Activated B cell treated with CpG ODN at 0.5 μM for 24 hours (primary cell): ENCODE measurements around the gene EVL. TPM values are rescaled to one million over a fixed set of nuclear protein-coding genes. Genes with fewer than 3 reads are reported as not detected.

Source experiments
- ATAC-seq: fragments of 200-7000 bp; cut with Tn5 transposase; one replicate; pipeline ENCODE4 v1.10.0; 2021; ENCODE audit warnings: low read depth, mild to moderate bottlenecking, moderate library complexity
- CTCF ChIA-PET: fragments of 350-600 bp; sonication (Branson Sonifier 250); formaldehyde crosslinking; loops from one replicate; lab custom pipeline; 2021; ENCODE audit warnings: antibody characterized with exemption; lab: Charles Lee
- POLR2A ChIA-PET: fragments of 350-600 bp; sonication (Branson Sonifier 250); formaldehyde crosslinking; loops from one replicate; lab custom pipeline; 2021; ENCODE audit warnings: antibody characterized with exemption; lab: Charles Lee
- DNase-seq: peaks from one replicate; pipeline ENCODE4 v3.0.0; 2022
- H3K27ac Mint-ChIP-seq: one replicate; pipeline ENCODE4 v1.8.0; 2020; ENCODE audit warnings: mixed read lengths
- H3K27me3 Mint-ChIP-seq: one replicate; pipeline ENCODE4 v1.8.0; 2021; ENCODE audit warnings: mixed read lengths
- H3K36me3 Mint-ChIP-seq: one replicate; pipeline ENCODE4 v1.8.0; 2021; ENCODE audit warnings: low read depth, mixed read lengths
- H3K4me1 Mint-ChIP-seq: one replicate; pipeline ENCODE4 v1.8.0; 2021; ENCODE audit warnings: mixed read lengths
- H3K4me3 Mint-ChIP-seq: one replicate; pipeline ENCODE4 v1.8.0; 2020; ENCODE audit warnings: mild to moderate bottlenecking, mixed read lengths
- H3K9me3 Mint-ChIP-seq: one replicate; pipeline ENCODE4 v1.8.0; 2020; ENCODE audit warnings: mixed read lengths
- CTCF ChIP-seq: fragments of 200-600 bp; IDR thresholded peaks from one replicate; pipeline ENCODE4 v1.8.0; 2022; ENCODE audit warnings: antibody characterized with exemption, mild to moderate bottlenecking
- intact Hi-C: fragments of 100-400 bp; cut with micrococcal nuclease; formaldehyde crosslinking; loops from one replicate; pipeline ENCODE4 v1.15.1; 2024
- total RNA-seq: library from RNA; stranded (reverse); gene quantifications from 2 replicates; pipeline ENCODE4 v1.2.3, GENCODE V29; 2022

EVL gene
- total RNA-seq, 1 donor from 2014 or later = 272 TPM

GRCh38 chr14:100132161-100132902 is 67.1 kb downstream of the EVL start:
- H3K4me1 Mint-ChIP-seq = no peaks in the 10 kb centered on the region
- no peaks in the 10 kb centered on the region for H3K9me3 Mint-ChIP-seq
- ChIA-PET CTCF (no interaction called here), POLR2A (no interaction called here)
- no peak overlapping the region for H3K4me3 Mint-ChIP-seq
- TF ChIP-seq CTCF = no peak
- ATAC-seq = no peak
- DNase-seq = no peak
- no peaks in the 10 kb centered on the region for H3K27me3 Mint-ChIP-seq
- no peak overlapping the region for H3K27ac Mint-ChIP-seq
- peaks cover 92% of the 10 kb centered on the region for H3K36me3 Mint-ChIP-seq
- intact Hi-C loops = no loop called here

DNA sequence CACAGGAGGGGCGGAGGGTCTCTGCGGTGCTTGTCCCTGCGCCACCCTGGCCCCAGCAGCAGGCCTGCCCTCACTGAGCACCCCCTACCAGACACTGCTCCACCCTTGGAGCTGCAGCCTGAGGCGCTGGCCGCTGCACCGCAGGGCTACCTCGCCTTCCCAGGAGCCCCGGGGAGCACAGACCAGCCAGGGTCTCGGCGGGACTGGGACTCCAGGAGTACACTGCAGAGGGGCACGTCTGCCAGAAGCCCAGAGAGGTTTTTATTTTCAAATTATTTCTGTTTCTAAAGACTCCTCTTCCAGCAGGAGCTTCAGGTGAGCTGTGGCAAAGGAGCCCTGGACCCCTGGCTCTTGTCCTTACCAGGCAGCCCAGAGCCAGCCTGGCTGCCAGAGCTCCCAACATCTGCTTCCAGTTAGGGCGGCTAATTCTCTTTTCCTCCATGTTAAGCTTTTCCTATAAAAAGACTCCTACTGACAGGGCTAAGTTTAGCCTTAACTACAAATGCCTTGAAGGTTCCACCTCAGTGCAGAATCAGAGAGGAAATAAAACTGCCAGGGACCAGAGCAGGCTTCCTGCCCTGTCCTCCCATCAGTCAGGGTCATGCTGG is 67.8 kb downstream of the EVL start:
- ATAC-seq = no peak
- Mint-ChIP-seq H3K4me1 (no peaks in the 10 kb centered on the region), H3K4me3 (no peak overlapping the region), H3K9me3 (no peaks in the 10 kb centered on the region), H3K27ac (no peak overlapping the region), H3K36me3 (peaks cover 92% of the 10 kb centered on the region), H3K27me3 (no peaks in the 10 kb centered on the region)
- no peak for DNase-seq
- ChIA-PET CTCF (no interaction called here), POLR2A (no interaction called here)
- intact Hi-C loops = no loop called here
- TF ChIP-seq CTCF = no peak

- no peak for TF ChIP-seq CTCF
- POLR2A ChIA-PET = no interaction called here
- DNase-seq (no peak), ATAC-seq (no peak)
- Mint-ChIP-seq H3K36me3 (peaks cover 99% of the 10 kb centered on the region), H3K4me1 (peaks cover 3% of the 10 kb centered on the region), H3K4me3 (no peak overlapping the region), H3K9me3 (no peaks in the 10 kb centered on the region), H3K27ac (peak overlapping the region; percentile 61), H3K27me3 (no peaks in the 10 kb centered on the region)
- CTCF ChIA-PET = no interaction called here
- intact Hi-C loops = no loop called here
These were observed 69.4 kb downstream of the EVL start for GRCh38 chr14:100134586-100134985.

DNA sequence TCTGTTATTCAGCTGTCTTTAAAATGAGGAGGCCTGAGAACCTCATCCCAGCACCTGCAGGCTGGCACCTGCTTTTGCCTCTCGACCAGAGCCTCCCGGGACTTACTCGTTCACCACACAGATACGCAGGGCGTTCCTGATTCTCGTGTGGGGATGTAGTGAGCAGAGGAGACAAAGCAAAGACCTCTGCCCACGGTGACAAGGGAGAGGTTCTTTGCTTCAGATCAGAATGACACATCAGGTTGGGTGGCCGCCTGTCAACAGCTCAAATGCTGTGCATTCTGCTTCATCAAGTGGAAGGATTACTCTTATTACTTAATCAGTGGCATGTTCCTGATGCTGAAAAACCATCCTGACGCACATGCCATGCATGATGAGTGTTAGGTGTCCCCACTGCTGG is 69.9 kb downstream of the EVL start:
- H3K4me3 Mint-ChIP-seq = no peak overlapping the region
- H3K9me3 Mint-ChIP-seq = no peaks in the 10 kb centered on the region
- no peaks in the 10 kb centered on the region for H3K27me3 Mint-ChIP-seq
- no peak overlapping the region for H3K27ac Mint-ChIP-seq
- ATAC-seq (no peak), DNase-seq (no peak)
- intact Hi-C loops = no loop called here
- TF ChIP-seq CTCF = no peak
- ChIA-PET POLR2A (no interaction called here), CTCF (no interaction called here)
- H3K36me3 Mint-ChIP-seq = peaks cover 99% of the 10 kb centered on the region
- peaks cover 3% of the 10 kb centered on the region for H3K4me1 Mint-ChIP-seq

DNA sequence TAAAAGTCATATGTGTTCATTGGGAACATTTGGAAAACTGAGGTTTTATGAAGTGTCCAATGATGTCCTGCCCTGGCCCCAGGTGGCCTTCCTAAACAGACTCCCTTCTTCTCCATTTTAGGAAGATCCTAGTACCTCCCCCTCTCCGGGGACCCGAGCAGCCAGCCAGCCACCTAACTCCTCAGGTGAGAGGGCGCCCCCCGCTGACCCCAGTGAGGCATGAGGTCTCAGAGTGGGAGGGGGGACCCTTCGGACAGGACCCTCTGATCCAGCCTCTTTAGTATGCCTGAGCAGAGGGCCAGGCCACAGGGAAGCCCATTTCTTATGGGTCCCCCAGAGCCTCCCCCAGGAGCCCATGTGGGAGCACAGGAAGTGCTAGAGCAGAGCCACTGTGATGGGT is 70.6 kb downstream of the EVL start:
- peaks cover 3% of the 10 kb centered on the region for H3K4me1 Mint-ChIP-seq
- no peak for TF ChIP-seq CTCF
- H3K4me3 Mint-ChIP-seq = no peak overlapping the region
- no peak for ATAC-seq
- H3K36me3 Mint-ChIP-seq = peaks cover 97% of the 10 kb centered on the region
- DNase-seq = no peak
- POLR2A ChIA-PET = no interaction called here
- no peak overlapping the region for H3K27ac Mint-ChIP-seq
- CTCF ChIA-PET = no interaction called here
- no peaks in the 10 kb centered on the region for H3K9me3 Mint-ChIP-seq
- intact Hi-C loops = no loop called here
- H3K27me3 Mint-ChIP-seq = no peaks in the 10 kb centered on the region
